D721Med (cell line): Measurements from ENCODE around the gene LTBP4.

Experiments used
- DNase-seq: peaks from one replicate; pipeline ENCODE4 v3.0.0; 2011; ENCODE audit warnings: low spot score; ENCODE audit not compliant: insufficient read length
- FAIRE-seq: peaks from 2 replicates; lab custom pipeline; 2011; peaks lifted over from hg19 to GRCh38; lab: Jason Lieb, UNC
- TF ChIP-seq, protein P1 (sequence below): IDR thresholded peaks from 2 replicates; pipeline ENCODE4 v1.5.1; 2012; ENCODE audit warnings: mild to moderate bottlenecking, control low read depth; ENCODE audit not compliant: insufficient read depth; ENCODE audit errors: missing control alignments

The LTBP4 gene

DNA sequence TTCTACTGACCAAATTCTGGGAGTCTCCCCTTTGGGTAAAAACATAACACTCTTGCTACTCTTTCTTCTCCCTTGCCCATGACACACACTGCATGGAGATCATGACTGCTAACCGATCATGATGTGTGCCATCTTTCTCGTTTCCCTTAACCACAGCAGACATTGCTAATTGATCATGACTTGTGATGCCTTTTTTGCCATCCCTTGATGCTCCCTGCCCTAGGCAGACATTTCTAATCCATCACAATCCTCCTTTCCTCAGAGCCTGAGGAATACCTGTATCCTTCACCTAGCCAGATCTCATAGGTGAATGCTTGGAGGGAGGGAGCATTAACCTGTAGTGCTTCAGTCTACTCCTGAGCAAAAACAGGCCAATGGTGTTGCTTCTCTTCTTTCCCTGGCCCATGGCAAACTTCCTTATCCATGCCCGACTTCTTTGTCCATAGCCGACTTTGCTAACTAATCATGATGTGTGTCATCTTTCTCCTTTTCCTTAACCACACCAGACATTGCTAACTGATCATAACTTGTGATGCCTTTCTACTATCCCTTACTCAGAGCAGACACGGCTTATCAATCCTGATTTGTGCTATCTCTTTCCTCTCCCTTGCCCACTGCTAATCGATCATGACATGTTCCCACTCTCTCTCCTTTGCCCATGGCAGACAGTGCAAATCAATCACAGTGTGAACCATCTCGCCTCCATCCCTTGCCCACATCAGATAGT lies 71.6 kb downstream of the LTBP4 start:
- DNase-seq = no peak
- FAIRE-seq = no peak

DNA sequence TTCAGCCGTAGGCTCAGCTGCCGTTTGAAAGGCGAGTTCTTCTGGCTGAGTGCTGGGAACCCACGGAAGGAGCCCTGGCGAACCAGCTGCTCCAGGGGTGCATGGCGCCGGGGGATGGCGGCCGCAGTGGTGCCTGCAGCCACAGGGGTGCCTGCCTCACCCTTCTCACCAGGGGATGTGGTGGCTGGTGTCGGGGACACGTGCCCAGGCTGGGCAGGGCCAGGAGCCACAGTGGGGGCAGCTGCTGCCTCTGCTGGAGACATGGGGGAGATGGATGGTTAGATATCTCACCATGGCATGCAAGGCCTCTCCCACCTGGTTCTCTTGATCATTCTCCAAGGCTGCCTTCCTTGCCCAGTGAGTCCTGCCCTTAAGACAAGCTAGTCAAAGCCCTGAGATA lies 72.2 kb downstream of the LTBP4 start:
- FAIRE-seq = no peak
- TF ChIP-seq, protein P1, sequence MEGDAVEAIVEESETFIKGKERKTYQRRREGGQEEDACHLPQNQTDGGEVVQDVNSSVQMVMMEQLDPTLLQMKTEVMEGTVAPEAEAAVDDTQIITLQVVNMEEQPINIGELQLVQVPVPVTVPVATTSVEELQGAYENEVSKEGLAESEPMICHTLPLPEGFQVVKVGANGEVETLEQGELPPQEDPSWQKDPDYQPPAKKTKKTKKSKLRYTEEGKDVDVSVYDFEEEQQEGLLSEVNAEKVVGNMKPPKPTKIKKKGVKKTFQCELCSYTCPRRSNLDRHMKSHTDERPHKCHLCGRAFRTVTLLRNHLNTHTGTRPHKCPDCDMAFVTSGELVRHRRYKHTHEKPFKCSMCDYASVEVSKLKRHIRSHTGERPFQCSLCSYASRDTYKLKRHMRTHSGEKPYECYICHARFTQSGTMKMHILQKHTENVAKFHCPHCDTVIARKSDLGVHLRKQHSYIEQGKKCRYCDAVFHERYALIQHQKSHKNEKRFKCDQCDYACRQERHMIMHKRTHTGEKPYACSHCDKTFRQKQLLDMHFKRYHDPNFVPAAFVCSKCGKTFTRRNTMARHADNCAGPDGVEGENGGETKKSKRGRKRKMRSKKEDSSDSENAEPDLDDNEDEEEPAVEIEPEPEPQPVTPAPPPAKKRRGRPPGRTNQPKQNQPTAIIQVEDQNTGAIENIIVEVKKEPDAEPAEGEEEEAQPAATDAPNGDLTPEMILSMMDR = no peak
- no peak for DNase-seq

More for the DNA sequence above, 71.6 kb downstream of the LTBP4 start:
- TF ChIP-seq, protein P1 = no peak

DNA sequence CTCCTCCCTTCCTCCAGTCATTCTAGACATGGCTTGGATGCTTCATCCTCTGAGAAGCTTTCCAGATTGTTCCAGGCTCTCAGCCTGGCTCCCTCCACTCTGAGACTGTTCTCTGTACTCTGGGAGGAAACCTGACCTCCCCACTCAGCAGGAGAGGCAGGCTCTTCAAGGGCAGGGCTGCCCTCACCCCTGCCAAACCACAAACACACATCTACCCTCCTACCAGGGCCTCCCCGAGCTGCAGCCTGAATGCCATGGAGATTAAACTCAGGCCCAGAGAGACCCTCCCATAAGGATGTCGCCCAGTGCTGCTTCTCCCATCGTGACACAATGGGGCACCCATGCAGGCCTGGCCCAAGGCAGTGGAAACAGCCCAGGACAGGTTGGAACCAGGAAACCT lies 73.1 kb downstream of the LTBP4 start:
- DNase-seq (no peak), FAIRE-seq (no peak)
- TF ChIP-seq, protein P1 = no peak

DNA sequence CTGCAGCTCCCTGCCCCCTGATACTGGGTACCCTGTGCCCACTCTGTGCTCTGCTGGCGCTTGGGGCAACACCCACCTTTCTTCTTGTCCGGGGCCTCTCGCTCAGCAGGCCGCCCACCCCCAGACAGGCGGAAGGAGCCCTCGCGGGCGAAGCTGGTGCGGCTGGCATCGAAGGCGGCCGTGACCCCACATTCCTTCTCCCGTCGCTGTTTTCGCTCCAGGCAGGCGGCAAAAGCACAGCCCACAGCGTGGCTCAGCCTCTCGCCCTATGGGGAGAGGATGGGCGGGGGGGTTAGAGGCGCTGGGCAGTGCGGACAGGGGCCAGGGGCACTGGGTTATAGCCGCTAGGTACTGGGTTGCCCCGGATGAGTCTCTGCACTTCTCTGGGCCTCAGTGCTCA lies 76.0 kb downstream of the LTBP4 start:
- DNase-seq (no peak), FAIRE-seq (no peak)
- TF ChIP-seq, protein P1 = no peak
